HCT116 (cell line): ENCODE measurements around the gene HMG20A. TPM values are rescaled to one million over a fixed set of nuclear protein-coding genes. Genes with fewer than 3 reads are reported as not detected.

Source experiments
- ATAC-seq: fragments of 200-7000 bp; cut with Tn5 transposase; 2 replicates; pipeline ENCODE4 v1.9.1; 2020; ENCODE audit warnings: mild to moderate bottlenecking, moderate library complexity
- BruUV-seq: library from RNA; stranded (reverse); fragments of 400-500 nt; replicated peaks from 2 replicates; lab custom pipeline; 2021; lab: Mats Ljungman, UMichigan
- CTCF ChIA-PET: fragments of 300-600 bp; sonication (Branson Sonifier 250); formaldehyde crosslinking; loops from one replicate; lab custom pipeline; 2021; ENCODE audit warnings: antibody characterized with exemption; lab: Charles Lee
- POLR2A ChIA-PET: fragments of 300-600, 350-600 bp; sonication (Branson Sonifier 250); formaldehyde crosslinking; loops from one replicate; lab custom pipeline; 2021; ENCODE audit warnings: antibody characterized with exemption; lab: Charles Lee
- RAD21 ChIA-PET, 2 experiments: fragments of 300-600 bp; sonication (Branson Sonifier 250); formaldehyde crosslinking; loops; one replicate each; lab custom pipeline; 2023; ENCODE audit warnings: low total read pairs in 2 of 2; ENCODE audit not compliant: uncharacterized antibody in 2 of 2, unreplicated experiment in 2 of 2, low non-redundant PET in 1 of 2; lab: Charles Lee
- DNase-seq: peaks from one replicate; pipeline ENCODE4 v3.0.0-alpha.2; 2010; ENCODE audit warnings: low read depth, low spot score
- H2AFZ ChIP-seq: fragments of 200-600 bp; shearing (Covaris generic), sonication (generic); 2 replicates; pipeline ENCODE4 v1.6.1; 2017; ENCODE audit warnings: low read depth, mixed run types, mixed read lengths, antibody characterized with exemption, low read length; ENCODE audit not compliant: poor library complexity, severe bottlenecking
- H3K27ac ChIP-seq: 2 replicates; pipeline ENCODE4 v1.5.1; 2012; ENCODE audit warnings: low read depth, low read length
- H3K27me3 ChIP-seq: fragments of 200-600 bp; sonication (generic); 2 replicates; pipeline ENCODE4 v1.6.1; 2016; ENCODE audit warnings: mixed run types, low read length, mixed read lengths; ENCODE audit not compliant: insufficient read depth
- H3K36me3 ChIP-seq, 2 experiments: fragments of 200-500 bp in 1 of 2; fragments of 200-600 bp in 1 of 2; sonication (Bioruptor generic) in 1 of 2; sonication (generic) in 1 of 2; 2 replicates each; pipeline versions ENCODE4 v1.5.1 to v1.6.1; 2014 to 2016; ENCODE audit warnings: low read length in 2 of 2, inconsistent platforms in 1 of 2, mixed read lengths in 1 of 2, mixed run types in 1 of 2; ENCODE audit not compliant: insufficient read depth in 2 of 2, control insufficient read depth in 1 of 2
- H3K4me1 ChIP-seq, 2 experiments: fragments of 200-600 bp in 1 of 2; sonication (generic) in 1 of 2; 2 replicates each; pipeline versions ENCODE4 v1.5.1 to v1.6.1; 2012 to 2017; ENCODE audit warnings: low read length in 2 of 2, inconsistent platforms in 1 of 2, mild to moderate bottlenecking in 1 of 2, mixed read lengths in 1 of 2, mixed run types in 1 of 2, moderate library complexity in 1 of 2; ENCODE audit not compliant: insufficient read depth in 2 of 2, control insufficient read depth in 1 of 2
- H3K4me2 ChIP-seq: fragments of 200-600 bp; sonication (generic); 2 replicates; pipeline ENCODE4 v1.6.1; 2017; ENCODE audit warnings: mixed run types, low read length, mixed read lengths
- H3K4me3 ChIP-seq, 2 experiments: fragments of 200-600 bp in 1 of 2; sonication (generic) in 1 of 2; replicated peaks in 1 of 2; 2 replicates each; pipeline ENCODE4 v1.5.1; 2011 to 2016; ENCODE audit warnings: low read length in 2 of 2, control low read depth in 1 of 2, low read depth in 1 of 2, mild to moderate bottlenecking in 1 of 2, mixed read lengths in 1 of 2, mixed run types in 1 of 2
- H3K79me2 ChIP-seq: fragments of 200-600 bp; sonication (generic); 2 replicates; pipeline ENCODE4 v1.6.1; 2017; ENCODE audit warnings: mild to moderate bottlenecking, mixed run types, low read length, moderate library complexity, mixed read lengths; ENCODE audit not compliant: insufficient read depth
- H3K9ac ChIP-seq: fragments of 200-600 bp; sonication (generic); 2 replicates; pipeline ENCODE4 v1.6.1; 2016; ENCODE audit warnings: low read length, mixed read lengths
- H3K9me2 ChIP-seq: fragments of 200-600 bp; sonication (generic), shearing (Covaris generic); 2 replicates; pipeline ENCODE4 v1.6.1; 2017; ENCODE audit warnings: mixed run types, mild to moderate bottlenecking, moderate library complexity; ENCODE audit not compliant: insufficient read depth
- H3K9me3 ChIP-seq, 2 experiments: fragments of 200-500 bp in 1 of 2; fragments of 200-600 bp in 1 of 2; sonication (Bioruptor generic) in 1 of 2; sonication (generic) in 1 of 2; 2 replicates each; pipeline ENCODE4 v1.6.1; 2014 to 2017; ENCODE audit warnings: low read length in 2 of 2, mixed read lengths in 2 of 2, inconsistent platforms in 1 of 2, low read depth in 1 of 2, mild to moderate bottlenecking in 1 of 2, mixed run types in 1 of 2, moderate library complexity in 1 of 2; ENCODE audit not compliant: control insufficient read depth in 1 of 2, insufficient read depth in 1 of 2
- H4K20me1 ChIP-seq: fragments of 200-600 bp; sonication (generic), shearing (Covaris generic); 2 replicates; pipeline ENCODE4 v1.6.1; 2017; ENCODE audit warnings: mixed run types, mild to moderate bottlenecking, moderate library complexity; ENCODE audit not compliant: insufficient read depth
- CBX3 ChIP-seq: IDR thresholded peaks from 2 replicates; pipeline ENCODE4 v1.6.1; 2012; ENCODE audit warnings: low read depth
- CTCF ChIP-seq, 3 experiments: fragments of 200-600 bp in 1 of 3; sonication (generic) in 1 of 3; IDR thresholded peaks in 2 of 3; conservative IDR thresholded peaks in 1 of 3; 2 replicates each; pipeline ENCODE4 v1.5.1; 2012 to 2017; ENCODE audit warnings: low read depth in 2 of 3, low read length in 2 of 3, antibody characterized with exemption in 1 of 3, borderline replicate concordance in 1 of 3, control low read depth in 1 of 3, mild to moderate bottlenecking in 1 of 3, mixed read lengths in 1 of 3, mixed run types in 1 of 3, moderate library complexity in 1 of 3; ENCODE audit not compliant: insufficient read depth in 1 of 3
- EGR1 ChIP-seq: IDR thresholded peaks from 2 replicates; pipeline ENCODE4 v1.6.1; 2012; ENCODE audit warnings: low read depth
- EZH2 ChIP-seq: fragments of 200-600 bp; sonication (generic); IDR thresholded peaks from 2 replicates; pipeline ENCODE4 v1.6.1; 2017; ENCODE audit warnings: antibody characterized with exemption, mixed run types
- EZH2phosphoT487 ChIP-seq: fragments of 200-600 bp; IDR thresholded peaks from 2 replicates; pipeline ENCODE4 v1.6.1; 2018; ENCODE audit warnings: antibody characterized with exemption, borderline replicate concordance
- JUND ChIP-seq: IDR thresholded peaks from 2 replicates; pipeline ENCODE4 v1.6.1; 2012
- MAX ChIP-seq: IDR thresholded peaks from 2 replicates; pipeline ENCODE4 v1.6.1; 2012
- POLR2AphosphoS5 ChIP-seq: IDR thresholded peaks from 2 replicates; pipeline ENCODE4 v1.6.1; 2011; ENCODE audit warnings: mild to moderate bottlenecking, low read depth, low read length, moderate library complexity
- SIN3A ChIP-seq: IDR thresholded peaks from 2 replicates; pipeline ENCODE4 v1.6.1; 2012; ENCODE audit warnings: low read depth
- SP1 ChIP-seq: IDR thresholded peaks from 2 replicates; pipeline ENCODE4 v1.6.1; 2012; ENCODE audit warnings: low read depth
- SRF ChIP-seq: IDR thresholded peaks from 2 replicates; pipeline ENCODE4 v1.6.1; 2012; ENCODE audit warnings: low read depth
- TCF7L2 ChIP-seq: IDR thresholded peaks from 2 replicates; pipeline ENCODE4 v1.7.0; 2011; ENCODE audit warnings: borderline replicate concordance, inconsistent platforms; ENCODE audit not compliant: insufficient read depth, insufficient read length; ENCODE audit errors: extremely low read depth
- YY1 ChIP-seq: IDR thresholded peaks from 2 replicates; pipeline ENCODE4 v1.6.1; 2011; ENCODE audit warnings: low read length, low read depth, moderate library complexity, mild to moderate bottlenecking; ENCODE audit not compliant: insufficient replicate concordance; ENCODE audit errors: extremely low read depth
- ZBTB33 ChIP-seq: IDR thresholded peaks from 2 replicates; pipeline ENCODE4 v1.6.1; 2011; ENCODE audit warnings: mild to moderate bottlenecking, low read length, moderate library complexity; ENCODE audit not compliant: insufficient replicate concordance; ENCODE audit errors: extremely low read depth
- ZFX ChIP-seq: fragments of 450-650 bp; IDR thresholded peaks from 2 replicates; pipeline ENCODE4 v1.6.1; 2017
- ZNF274 ChIP-seq: fragments of 200-500 bp; sonication (Bioruptor generic); IDR thresholded peaks from 2 replicates; pipeline ENCODE4 v1.6.1; 2014; ENCODE audit warnings: mild to moderate bottlenecking, low read depth, low read length, inconsistent platforms
- intact Hi-C: fragments of 100-400 bp; cut with micrococcal nuclease; formaldehyde crosslinking; loops from 2 replicates; pipeline ENCODE4 v1.10.0; 2022
- total RNA-seq: library from RNA; stranded (reverse); gene quantifications from one replicate; pipeline ENCODE4 v1.2.1, GENCODE V29; 2021; ENCODE audit not compliant: unreplicated experiment
- TF ChIP-seq, protein P1 (sequence below): IDR thresholded peaks from 2 replicates; pipeline ENCODE4 v1.6.1; 2012
- TF ChIP-seq, protein P2 (sequence below): IDR thresholded peaks from 2 replicates; pipeline ENCODE4 v1.6.1; 2012; ENCODE audit warnings: low read depth

HMG20A gene
- total RNA-seq, 1 experiment from 2014 or later: 37.7 TPM

DNA sequence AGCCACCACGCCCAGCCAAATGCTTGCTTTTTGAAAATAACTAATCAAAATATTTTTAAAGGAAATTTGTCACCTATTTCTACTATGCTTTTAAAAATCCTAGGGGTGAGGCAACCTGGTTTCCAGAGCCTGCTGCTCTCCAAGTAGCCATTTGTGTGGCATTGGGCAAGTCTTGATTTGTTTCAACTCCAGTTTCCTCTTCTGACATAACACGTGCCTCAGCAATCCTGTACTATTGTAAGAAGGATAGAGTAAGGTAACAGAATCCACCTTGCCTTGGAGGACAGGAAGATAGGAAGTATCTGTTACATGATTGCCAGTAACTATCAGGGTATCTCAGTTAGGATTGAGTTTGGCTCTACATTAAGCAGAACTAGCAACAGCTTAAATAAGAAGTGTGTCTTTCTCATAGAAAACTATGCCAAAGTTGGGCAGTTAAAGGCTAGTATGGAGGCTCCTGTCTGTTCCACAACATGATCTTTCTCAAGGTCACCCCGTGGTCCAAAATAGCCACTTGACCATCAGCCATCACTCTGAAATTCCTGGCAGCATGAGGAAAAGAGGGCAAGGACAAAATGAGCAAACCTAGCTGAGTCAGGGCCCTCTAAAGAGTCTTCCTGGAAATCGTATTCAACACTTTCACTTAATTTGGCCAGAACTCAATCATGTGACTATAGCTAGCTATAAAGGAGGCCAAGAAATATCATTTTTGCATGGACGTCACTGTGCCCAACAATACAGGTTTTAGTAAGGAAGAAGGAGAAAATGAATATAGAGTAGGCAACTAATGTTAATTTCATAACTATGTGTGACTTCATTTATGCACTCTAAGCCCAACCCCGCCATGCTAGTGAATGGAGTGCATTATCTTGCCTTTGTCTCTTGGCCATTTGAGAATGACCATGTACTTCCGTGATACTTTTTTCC, 66.1 kb downstream of the HMG20A start:
- no TSS peak for BruUV-seq
- intact Hi-C loops: no loop called here
- H3K79me2 ChIP-seq: no peaks in the 10 kb centered on the region
- no peak for DNase-seq
- no peak for ATAC-seq
- H3K27me3 ChIP-seq: no peaks in the 10 kb centered on the region
- no peak overlapping the region for H3K4me3 ChIP-seq
- RAD21 ChIA-PET: no interaction called here
- CTCF ChIA-PET: interaction anchor here (0.7 kb wide), 1 partner anchor 10 kb away, joined by 3 read pairs; no protein-coding TSS in a partner anchor
- H3K4me2 ChIP-seq: no peak overlapping the region
- no peaks in the 10 kb centered on the region for H3K4me1 ChIP-seq
- H3K36me3 ChIP-seq: peaks cover 0 to 23% of the 10 kb centered on the region in 2 experiments; a peak in 2 of 4 replicates
- H3K9me2 ChIP-seq: no peaks in the 10 kb centered on the region
- POLR2A ChIA-PET: no interaction called here
- no peaks in the 10 kb centered on the region for H3K9me3 ChIP-seq
- no peak overlapping the region for H3K27ac ChIP-seq
- no peak overlapping the region for H3K9ac ChIP-seq
- no peaks in the 10 kb centered on the region for H4K20me1 ChIP-seq
- H2AFZ ChIP-seq: no peak overlapping the region
- TF ChIP-seq EZH2: no peak
- no peak for TF ChIP-seq YY1
- TF ChIP-seq ZNF274: no peak
- no peak for TF ChIP-seq SP1
- no peak for TF ChIP-seq SRF
- TF ChIP-seq JUND: no peak
- TF ChIP-seq, protein P1, sequence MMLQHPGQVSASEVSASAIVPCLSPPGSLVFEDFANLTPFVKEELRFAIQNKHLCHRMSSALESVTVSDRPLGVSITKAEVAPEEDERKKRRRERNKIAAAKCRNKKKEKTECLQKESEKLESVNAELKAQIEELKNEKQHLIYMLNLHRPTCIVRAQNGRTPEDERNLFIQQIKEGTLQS: no peak
- no peak for TF ChIP-seq SIN3A
- TF ChIP-seq MAX: no peak
- TF ChIP-seq CBX3: no peak
- no peak for TF ChIP-seq TCF7L2
- no peak for TF ChIP-seq ZBTB33
- no peak for TF ChIP-seq EGR1
- TF ChIP-seq ZFX: no peak
- TF ChIP-seq CTCF (IDR thresholded peaks at IDR 0.05 in 2 of 3, conservative IDR thresholded peaks at IDR 0.05 in 1 of 3; ENCODE audit: borderline replicate concordance in 1 of 3, insufficient read depth in 1 of 3, low read depth in 2 of 3, low read length in 2 of 3): no peak
- TF ChIP-seq, protein P2, sequence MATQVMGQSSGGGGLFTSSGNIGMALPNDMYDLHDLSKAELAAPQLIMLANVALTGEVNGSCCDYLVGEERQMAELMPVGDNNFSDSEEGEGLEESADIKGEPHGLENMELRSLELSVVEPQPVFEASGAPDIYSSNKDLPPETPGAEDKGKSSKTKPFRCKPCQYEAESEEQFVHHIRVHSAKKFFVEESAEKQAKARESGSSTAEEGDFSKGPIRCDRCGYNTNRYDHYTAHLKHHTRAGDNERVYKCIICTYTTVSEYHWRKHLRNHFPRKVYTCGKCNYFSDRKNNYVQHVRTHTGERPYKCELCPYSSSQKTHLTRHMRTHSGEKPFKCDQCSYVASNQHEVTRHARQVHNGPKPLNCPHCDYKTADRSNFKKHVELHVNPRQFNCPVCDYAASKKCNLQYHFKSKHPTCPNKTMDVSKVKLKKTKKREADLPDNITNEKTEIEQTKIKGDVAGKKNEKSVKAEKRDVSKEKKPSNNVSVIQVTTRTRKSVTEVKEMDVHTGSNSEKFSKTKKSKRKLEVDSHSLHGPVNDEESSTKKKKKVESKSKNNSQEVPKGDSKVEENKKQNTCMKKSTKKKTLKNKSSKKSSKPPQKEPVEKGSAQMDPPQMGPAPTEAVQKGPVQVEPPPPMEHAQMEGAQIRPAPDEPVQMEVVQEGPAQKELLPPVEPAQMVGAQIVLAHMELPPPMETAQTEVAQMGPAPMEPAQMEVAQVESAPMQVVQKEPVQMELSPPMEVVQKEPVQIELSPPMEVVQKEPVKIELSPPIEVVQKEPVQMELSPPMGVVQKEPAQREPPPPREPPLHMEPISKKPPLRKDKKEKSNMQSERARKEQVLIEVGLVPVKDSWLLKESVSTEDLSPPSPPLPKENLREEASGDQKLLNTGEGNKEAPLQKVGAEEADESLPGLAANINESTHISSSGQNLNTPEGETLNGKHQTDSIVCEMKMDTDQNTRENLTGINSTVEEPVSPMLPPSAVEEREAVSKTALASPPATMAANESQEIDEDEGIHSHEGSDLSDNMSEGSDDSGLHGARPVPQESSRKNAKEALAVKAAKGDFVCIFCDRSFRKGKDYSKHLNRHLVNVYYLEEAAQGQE: no peak
- no peak for TF ChIP-seq POLR2AphosphoS5
- no peak for TF ChIP-seq EZH2phosphoT487
